RWPE2 (cell line): Measurements from ENCODE around the gene SNX30.

ENCODE experiments used
- ATAC-seq: fragments of 200-7000 bp; cut with Tn5 transposase; 3 replicates; pipeline ENCODE4 v1.9.1; 2021; ENCODE audit warnings: low read depth
- DNase-seq: peaks from one replicate; pipeline ENCODE4 v3.0.0-alpha.2; 2020; ENCODE audit warnings: low spot score
- H3K27ac ChIP-seq: fragments of 450-650 bp; 2 replicates; pipeline ENCODE4 v1.5.1; 2017; ENCODE audit warnings: mild to moderate bottlenecking; ENCODE audit not compliant: poor library complexity, severe bottlenecking
- H3K27me3 ChIP-seq: fragments of 250-450 bp; sonication (Bioruptor Pico); 2 replicates; pipeline ENCODE4 v1.5.1; 2021; ENCODE audit warnings: mild to moderate bottlenecking, moderate library complexity; ENCODE audit not compliant: insufficient read depth, poor library complexity, severe bottlenecking
- H3K36me3 ChIP-seq: fragments of 250-450 bp; sonication (Bioruptor Pico); 2 replicates; pipeline ENCODE4 v1.5.1; 2020; ENCODE audit warnings: low read depth, mild to moderate bottlenecking, moderate library complexity
- H3K4me1 ChIP-seq: fragments of 250-450 bp; sonication (Bioruptor Pico); 2 replicates; pipeline ENCODE4 v1.5.1; 2021; ENCODE audit warnings: mild to moderate bottlenecking, moderate library complexity; ENCODE audit not compliant: insufficient read depth, poor library complexity, severe bottlenecking
- H3K4me3 ChIP-seq: fragments of 250-450 bp; sonication (Bioruptor Pico); 2 replicates; pipeline ENCODE4 v1.5.1; 2021; ENCODE audit warnings: mild to moderate bottlenecking, moderate library complexity; ENCODE audit not compliant: severe bottlenecking
- H3K9me3 ChIP-seq: fragments of 250-450 bp; sonication (Bioruptor Pico); 2 replicates; pipeline ENCODE4 v1.5.1; 2021; ENCODE audit warnings: mild to moderate bottlenecking, moderate library complexity; ENCODE audit not compliant: severe bottlenecking
- TF ChIP-seq, protein P1 (sequence below): fragments of 450-650 bp; IDR thresholded peaks from one replicate; pipeline ENCODE4 v1.5.1; 2017; ENCODE audit warnings: mild to moderate bottlenecking, moderate library complexity; ENCODE audit not compliant: poor library complexity, severe bottlenecking

Gene SNX30

DNA sequence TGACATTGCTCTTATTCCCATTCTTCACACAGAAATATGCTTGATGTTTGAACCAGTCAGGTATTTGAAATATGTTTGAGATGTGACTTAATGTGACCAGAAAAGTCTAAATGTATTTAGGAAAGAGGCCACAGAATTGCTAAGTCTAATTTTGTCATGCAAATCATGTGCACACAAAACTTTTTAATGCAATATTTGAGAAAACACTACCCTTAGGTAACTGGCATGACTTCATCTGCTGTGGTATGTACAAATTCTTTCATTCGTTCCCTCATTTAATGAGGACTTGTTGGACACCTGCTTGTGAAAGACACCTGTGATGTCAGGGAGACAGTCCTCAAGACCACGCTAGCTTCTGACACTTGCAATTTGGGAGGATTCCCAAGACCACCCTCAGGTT lies 161.2 kb downstream of the SNX30 start:
- Histone ChIP-seq H3K9me3 (no peaks in the 10 kb centered on the region), H3K27ac (no peak overlapping the region), H3K27me3 (peaks cover 4% of the 10 kb centered on the region), H3K36me3 (no peaks in the 10 kb centered on the region), H3K4me1 (no peaks in the 10 kb centered on the region), H3K4me3 (no peak overlapping the region)
- DNase-seq (no peak), ATAC-seq (no peak)
- TF ChIP-seq, protein P1, sequence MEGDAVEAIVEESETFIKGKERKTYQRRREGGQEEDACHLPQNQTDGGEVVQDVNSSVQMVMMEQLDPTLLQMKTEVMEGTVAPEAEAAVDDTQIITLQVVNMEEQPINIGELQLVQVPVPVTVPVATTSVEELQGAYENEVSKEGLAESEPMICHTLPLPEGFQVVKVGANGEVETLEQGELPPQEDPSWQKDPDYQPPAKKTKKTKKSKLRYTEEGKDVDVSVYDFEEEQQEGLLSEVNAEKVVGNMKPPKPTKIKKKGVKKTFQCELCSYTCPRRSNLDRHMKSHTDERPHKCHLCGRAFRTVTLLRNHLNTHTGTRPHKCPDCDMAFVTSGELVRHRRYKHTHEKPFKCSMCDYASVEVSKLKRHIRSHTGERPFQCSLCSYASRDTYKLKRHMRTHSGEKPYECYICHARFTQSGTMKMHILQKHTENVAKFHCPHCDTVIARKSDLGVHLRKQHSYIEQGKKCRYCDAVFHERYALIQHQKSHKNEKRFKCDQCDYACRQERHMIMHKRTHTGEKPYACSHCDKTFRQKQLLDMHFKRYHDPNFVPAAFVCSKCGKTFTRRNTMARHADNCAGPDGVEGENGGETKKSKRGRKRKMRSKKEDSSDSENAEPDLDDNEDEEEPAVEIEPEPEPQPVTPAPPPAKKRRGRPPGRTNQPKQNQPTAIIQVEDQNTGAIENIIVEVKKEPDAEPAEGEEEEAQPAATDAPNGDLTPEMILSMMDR: no peak

DNA sequence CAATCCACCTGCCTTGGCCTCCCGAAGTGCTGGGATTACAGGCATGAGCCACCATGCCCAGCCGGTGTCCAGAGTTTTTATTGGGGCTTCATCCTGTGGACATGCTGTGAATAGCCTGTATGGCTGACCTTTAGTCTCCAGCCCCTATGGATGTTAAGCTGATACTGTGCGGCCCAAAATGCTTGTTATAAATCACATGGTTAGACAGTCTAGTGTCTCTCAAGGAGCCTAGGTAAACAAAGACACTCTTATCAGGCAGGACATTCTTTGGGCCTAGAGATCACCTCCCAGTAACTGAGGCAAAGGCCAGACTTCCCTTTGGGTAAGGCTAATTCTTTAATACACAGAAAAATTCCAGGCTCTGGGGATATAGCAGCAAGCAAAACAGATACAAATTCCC lies 162.1 kb downstream of the SNX30 start:
- H3K27me3 ChIP-seq: peaks cover 4% of the 10 kb centered on the region
- no peaks in the 10 kb centered on the region for H3K4me1 ChIP-seq
- TF ChIP-seq, protein P1: no peak
- no peaks in the 10 kb centered on the region for H3K36me3 ChIP-seq
- ATAC-seq (no peak), DNase-seq (no peak)
- H3K27ac ChIP-seq: no peak overlapping the region
- no peaks in the 10 kb centered on the region for H3K9me3 ChIP-seq
- H3K4me3 ChIP-seq: no peak overlapping the region

DNA sequence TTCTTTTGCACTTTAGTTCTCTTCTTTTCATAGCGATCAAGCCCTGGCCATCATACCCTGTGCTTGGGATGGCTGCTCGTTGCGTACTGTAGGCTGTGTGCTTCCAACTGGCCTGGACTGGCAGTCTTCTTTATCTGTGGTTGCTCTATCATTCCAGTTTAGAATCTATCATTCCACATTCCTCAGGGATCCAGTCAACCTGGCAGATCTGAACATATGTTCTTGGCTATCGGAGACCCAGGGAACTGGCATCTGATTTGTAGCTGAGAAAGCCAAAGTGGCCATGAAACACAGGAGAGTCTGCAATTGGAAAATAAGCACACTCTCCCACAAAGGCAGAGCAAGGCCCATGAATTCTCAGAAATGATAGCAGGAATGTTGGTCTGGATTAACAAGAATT lies 162.8 kb downstream of the SNX30 start:
- H3K36me3 ChIP-seq: no peaks in the 10 kb centered on the region
- H3K4me3 ChIP-seq: no peak overlapping the region
- TF ChIP-seq, protein P1: no peak
- no peak for ATAC-seq
- no peaks in the 10 kb centered on the region for H3K9me3 ChIP-seq
- H3K27ac ChIP-seq: no peak overlapping the region
- H3K4me1 ChIP-seq: no peaks in the 10 kb centered on the region
- H3K27me3 ChIP-seq: peaks cover 4% of the 10 kb centered on the region
- no peak for DNase-seq

DNA sequence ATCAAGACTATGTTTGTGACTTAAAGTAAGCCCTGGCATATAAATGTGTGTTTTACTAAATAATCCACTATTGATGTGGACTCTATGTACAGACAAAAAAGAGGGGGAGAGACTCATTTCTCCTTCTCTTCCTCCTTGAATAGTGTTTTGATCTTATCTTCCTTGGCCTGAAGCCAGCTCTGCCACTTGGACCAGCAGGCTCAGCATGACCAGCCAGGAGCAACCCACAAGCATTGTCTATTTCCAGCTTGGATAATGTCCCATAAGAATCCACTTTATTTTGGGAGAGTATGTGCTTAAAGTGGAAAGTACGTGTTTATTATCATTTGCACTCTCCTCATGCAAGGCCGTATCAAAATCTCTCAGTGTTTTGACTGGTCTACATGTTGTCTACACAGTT lies 164.0 kb downstream of the SNX30 start:
- TF ChIP-seq, protein P1: no peak
- H3K9me3 ChIP-seq: no peaks in the 10 kb centered on the region
- no peak for ATAC-seq
- no peak overlapping the region for H3K4me3 ChIP-seq
- H3K4me1 ChIP-seq: no peaks in the 10 kb centered on the region
- no peak overlapping the region for H3K27ac ChIP-seq
- H3K36me3 ChIP-seq: no peaks in the 10 kb centered on the region
- no peak for DNase-seq
- peaks cover 4% of the 10 kb centered on the region for H3K27me3 ChIP-seq

DNA sequence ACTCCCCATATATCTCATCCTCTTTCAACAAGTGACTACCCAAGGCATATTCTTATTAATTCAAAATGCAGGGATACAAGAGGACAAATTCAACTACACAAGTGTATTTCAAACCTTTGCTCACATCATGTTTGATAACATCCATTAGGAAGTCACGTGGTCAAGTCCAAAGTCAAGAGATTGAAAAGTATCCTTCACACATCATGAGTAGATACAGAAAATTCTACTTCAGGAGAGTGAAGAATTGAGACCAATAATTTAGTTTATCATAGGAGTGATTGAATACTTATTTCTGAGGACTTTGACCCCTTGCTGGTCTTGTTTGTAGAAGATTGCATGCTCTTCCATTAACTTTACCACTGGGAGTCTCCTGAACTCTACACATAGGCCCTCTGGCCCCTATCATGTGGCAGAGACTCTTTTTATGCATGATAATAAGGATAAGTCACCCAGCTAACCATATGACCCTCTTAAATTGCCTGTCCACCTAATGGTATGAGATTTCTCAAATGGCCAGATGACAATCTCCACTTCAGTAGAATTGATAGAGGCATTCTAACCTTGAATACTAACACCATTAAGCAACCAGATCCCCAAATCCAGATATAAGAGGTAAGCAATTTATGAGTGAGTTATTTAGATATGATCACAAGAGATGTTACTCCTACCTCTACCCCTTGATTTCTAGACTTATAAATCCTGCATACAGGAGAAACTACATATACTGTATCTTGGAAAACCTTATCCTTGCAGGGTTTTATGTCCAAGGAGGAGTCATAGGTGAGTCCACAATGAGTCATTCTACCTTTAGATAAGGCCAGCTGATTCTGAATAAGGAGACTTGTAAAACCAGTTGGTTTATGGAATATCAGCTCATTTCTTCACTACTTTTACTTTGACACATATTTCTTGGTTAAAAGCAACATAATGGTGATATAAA lies 166.8 kb downstream of the SNX30 start:
- DNase-seq (no peak), ATAC-seq (peak; percentile 89)
- no peaks in the 10 kb centered on the region for H3K36me3 ChIP-seq
- H3K9me3 ChIP-seq: no peaks in the 10 kb centered on the region
- no peak overlapping the region for H3K4me3 ChIP-seq
- TF ChIP-seq, protein P1: no peak
- no peaks in the 10 kb centered on the region for H3K4me1 ChIP-seq
- H3K27me3 ChIP-seq: no peaks in the 10 kb centered on the region
- H3K27ac ChIP-seq: no peak overlapping the region
